Natural killer cell (primary cell): ENCODE measurements around the gene CREBBP. TPM values are rescaled to one million over a fixed set of nuclear protein-coding genes. Genes with fewer than 3 reads are reported as not detected.

Experiments
- ATAC-seq, 3 donors: fragments of 150-1000 bp in 2 of 3; fragments of 200-7000 bp in 1 of 3; cut with Tn5 transposase; 1 replicate in 1 of 3; 2 replicates in 2 of 3; pipeline ENCODE4 v1.10.0; 2021; ENCODE audit warnings: mild to moderate bottlenecking in 2 of 3, moderate library complexity in 2 of 3
- DNase-seq, 2 donors: peaks; one replicate each; pipeline versions ENCODE4 v3.0.0 to v3.0.0-alpha.2; 2013 to 2021; ENCODE audit warnings: mixed read lengths in 1 of 2
- H3K27ac ChIP-seq: one replicate; pipeline ENCODE4 v1.5.1; 2013; ENCODE audit warnings: mild to moderate bottlenecking, low read length
- H3K27me3 ChIP-seq: one replicate; pipeline ENCODE4 v1.6.1; 2013; ENCODE audit warnings: low read length; ENCODE audit not compliant: control insufficient read depth, insufficient read depth
- H3K36me3 ChIP-seq: one replicate; pipeline ENCODE4 v1.6.1; 2013; ENCODE audit warnings: low read length; ENCODE audit not compliant: control insufficient read depth, insufficient read depth
- H3K4me1 ChIP-seq: one replicate; pipeline ENCODE4 v1.6.1; 2013; ENCODE audit warnings: low read length; ENCODE audit not compliant: control insufficient read depth, insufficient read depth
- H3K4me3 ChIP-seq: one replicate; pipeline ENCODE4 v1.5.1; 2013; ENCODE audit warnings: low read length
- H3K9me3 ChIP-seq: one replicate; pipeline ENCODE4 v1.6.1; 2013; ENCODE audit warnings: low read length; ENCODE audit not compliant: control insufficient read depth, insufficient read depth
- H3K27ac Mint-ChIP-seq, 2 donors: one replicate each; pipeline ENCODE4 v1.8.0; 2022; ENCODE audit warnings: mild to moderate bottlenecking in 2 of 2, mixed read lengths in 2 of 2, moderate library complexity in 1 of 2
- H3K27me3 Mint-ChIP-seq, 2 donors: one replicate each; pipeline ENCODE4 v1.8.0; 2022; ENCODE audit warnings: low read depth in 2 of 2, mixed read lengths in 2 of 2
- H3K36me3 Mint-ChIP-seq: one replicate; pipeline ENCODE4 v1.8.0; 2022; ENCODE audit warnings: mixed read lengths
- H3K4me1 Mint-ChIP-seq, 2 donors: one replicate each; pipeline ENCODE4 v1.8.0; 2022; ENCODE audit warnings: mixed read lengths in 2 of 2
- H3K4me3 Mint-ChIP-seq: one replicate; pipeline ENCODE4 v1.8.0; 2022; ENCODE audit warnings: mild to moderate bottlenecking, moderate library complexity, mixed read lengths
- H3K9me3 Mint-ChIP-seq, 2 donors: one replicate each; pipeline ENCODE4 v1.8.0; 2022; ENCODE audit warnings: mixed read lengths in 2 of 2
- WGBS: methylation state at CpG from one replicate; pipeline ENCODE4 v1.1.7; 2013; ENCODE audit warnings: missing lambda C conversion rate; ENCODE audit not compliant: insufficient coverage; 5-methylcytosine and 5-hydroxymethylcytosine counted together
- intact Hi-C: fragments of 100-400 bp; cut with micrococcal nuclease; formaldehyde crosslinking; loops from one replicate; pipeline ENCODE4 v1.14.2; 2022
- total RNA-seq, 4 donors: library from RNA; stranded (reverse); fragments of 120-200 nt in 1 of 4; gene quantifications; one replicate each; pipeline versions ENCODE4 v1.2.3 to v1.2.4, GENCODE V29; 2013 to 2022
- TF ChIP-seq, protein P1 (sequence below): fragments of 200-600 bp; IDR thresholded peaks from one replicate; pipeline ENCODE4 v1.8.0; 2022; ENCODE audit warnings: antibody characterized with exemption

Gene CREBBP
- total RNA-seq, 3 donors from 2014 or later (not counting 1 experiment from before 2014, with no cell fraction given), result 197 to 234 (median 224) TPM

DNA sequence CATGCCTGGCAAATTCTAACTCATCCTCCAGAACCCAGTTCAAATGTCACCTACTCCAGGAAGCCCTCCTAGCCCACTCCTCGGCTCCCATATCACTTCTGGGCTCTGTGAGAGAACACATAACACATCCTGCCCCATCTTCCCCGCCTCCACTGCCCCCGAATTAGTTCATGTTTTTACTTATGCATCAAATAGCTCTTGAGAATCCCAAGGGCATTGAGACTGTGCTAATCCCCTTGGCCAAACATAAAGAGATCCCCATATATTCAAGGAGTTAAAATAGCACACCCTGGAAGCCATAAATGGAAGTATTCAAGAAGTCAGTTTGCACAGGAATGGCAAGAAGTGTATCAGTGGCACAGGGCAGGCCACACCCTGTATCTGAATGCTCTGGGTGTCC, 2.0 kb upstream of the CREBBP start:
- peaks cover 3% of the 10 kb centered on the region for H3K27me3 ChIP-seq
- TF ChIP-seq, protein P1, sequence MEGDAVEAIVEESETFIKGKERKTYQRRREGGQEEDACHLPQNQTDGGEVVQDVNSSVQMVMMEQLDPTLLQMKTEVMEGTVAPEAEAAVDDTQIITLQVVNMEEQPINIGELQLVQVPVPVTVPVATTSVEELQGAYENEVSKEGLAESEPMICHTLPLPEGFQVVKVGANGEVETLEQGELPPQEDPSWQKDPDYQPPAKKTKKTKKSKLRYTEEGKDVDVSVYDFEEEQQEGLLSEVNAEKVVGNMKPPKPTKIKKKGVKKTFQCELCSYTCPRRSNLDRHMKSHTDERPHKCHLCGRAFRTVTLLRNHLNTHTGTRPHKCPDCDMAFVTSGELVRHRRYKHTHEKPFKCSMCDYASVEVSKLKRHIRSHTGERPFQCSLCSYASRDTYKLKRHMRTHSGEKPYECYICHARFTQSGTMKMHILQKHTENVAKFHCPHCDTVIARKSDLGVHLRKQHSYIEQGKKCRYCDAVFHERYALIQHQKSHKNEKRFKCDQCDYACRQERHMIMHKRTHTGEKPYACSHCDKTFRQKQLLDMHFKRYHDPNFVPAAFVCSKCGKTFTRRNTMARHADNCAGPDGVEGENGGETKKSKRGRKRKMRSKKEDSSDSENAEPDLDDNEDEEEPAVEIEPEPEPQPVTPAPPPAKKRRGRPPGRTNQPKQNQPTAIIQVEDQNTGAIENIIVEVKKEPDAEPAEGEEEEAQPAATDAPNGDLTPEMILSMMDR, result no peak
- DNase-seq, result no peak
- intact Hi-C loops, result no loop called here
- H3K36me3 ChIP-seq, result no peaks in the 10 kb centered on the region
- ATAC-seq, result no peak
- 93% methylated on average over 3 of the region's 3 CpGs for WGBS
- Mint-ChIP-seq H3K36me3 (peaks cover 10% of the 10 kb centered on the region), H3K27me3 (peaks cover 14 to 21% of the 10 kb centered on the region in 2 donors), H3K9me3 (no peaks in the 10 kb centered on the region), H3K4me1 (peaks cover 24 to 25% of the 10 kb centered on the region in 2 donors), H3K4me3 (peak overlapping the region; percentile 70), H3K27ac (peak overlapping the region; percentile 50 to 82)
- peaks cover 20% of the 10 kb centered on the region for H3K4me1 ChIP-seq
- no peak overlapping the region for H3K4me3 ChIP-seq
- H3K27ac ChIP-seq, result no peak overlapping the region
- H3K9me3 ChIP-seq, result no peaks in the 10 kb centered on the region

DNA sequence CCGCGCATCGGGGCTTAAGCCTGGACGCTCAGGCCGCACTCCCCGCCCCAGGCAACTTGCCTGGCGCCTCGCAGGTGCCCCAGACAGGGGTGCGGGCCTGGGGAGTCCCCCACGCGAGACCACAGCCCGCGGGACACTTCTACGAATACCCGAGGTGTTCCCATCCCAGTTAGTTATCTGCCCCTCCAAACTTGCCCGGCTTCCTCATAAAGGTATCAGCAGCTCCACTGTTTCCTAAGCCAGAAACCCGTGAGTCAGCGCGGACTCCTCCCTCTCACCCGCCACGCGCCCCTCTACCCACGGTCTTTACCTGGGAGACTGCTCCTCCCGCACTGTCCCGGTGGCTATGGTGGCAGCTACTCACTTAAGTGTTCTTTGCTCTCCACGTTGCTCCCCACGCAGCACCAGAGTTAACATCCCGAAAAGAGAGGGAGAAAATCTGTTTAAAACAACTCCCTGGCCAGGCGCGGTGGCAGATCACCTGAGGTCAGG, 1.0 kb upstream of the CREBBP start:
- Mint-ChIP-seq H3K27me3 (peaks cover 11 to 21% of the 10 kb centered on the region in 2 donors), H3K36me3 (peaks cover 10% of the 10 kb centered on the region), H3K9me3 (no peaks in the 10 kb centered on the region), H3K27ac (peak overlapping the region; percentile 50 to 82), H3K4me1 (peaks cover 34 to 35% of the 10 kb centered on the region in 2 donors), H3K4me3 (peak overlapping the region; percentile 70)
- ATAC-seq (no peak), DNase-seq (peak in 1 of 2 donors; percentile 31)
- H3K4me1 ChIP-seq, result peaks cover 30% of the 10 kb centered on the region
- no peaks in the 10 kb centered on the region for H3K36me3 ChIP-seq
- H3K9me3 ChIP-seq, result no peaks in the 10 kb centered on the region
- WGBS, result 65% methylated on average over 30 of the region's 30 CpGs
- intact Hi-C loops, result no loop called here
- H3K27ac ChIP-seq, result no peak overlapping the region
- peaks cover 3% of the 10 kb centered on the region for H3K27me3 ChIP-seq
- TF ChIP-seq, protein P1, result no peak
- H3K4me3 ChIP-seq, result no peak overlapping the region

DNA sequence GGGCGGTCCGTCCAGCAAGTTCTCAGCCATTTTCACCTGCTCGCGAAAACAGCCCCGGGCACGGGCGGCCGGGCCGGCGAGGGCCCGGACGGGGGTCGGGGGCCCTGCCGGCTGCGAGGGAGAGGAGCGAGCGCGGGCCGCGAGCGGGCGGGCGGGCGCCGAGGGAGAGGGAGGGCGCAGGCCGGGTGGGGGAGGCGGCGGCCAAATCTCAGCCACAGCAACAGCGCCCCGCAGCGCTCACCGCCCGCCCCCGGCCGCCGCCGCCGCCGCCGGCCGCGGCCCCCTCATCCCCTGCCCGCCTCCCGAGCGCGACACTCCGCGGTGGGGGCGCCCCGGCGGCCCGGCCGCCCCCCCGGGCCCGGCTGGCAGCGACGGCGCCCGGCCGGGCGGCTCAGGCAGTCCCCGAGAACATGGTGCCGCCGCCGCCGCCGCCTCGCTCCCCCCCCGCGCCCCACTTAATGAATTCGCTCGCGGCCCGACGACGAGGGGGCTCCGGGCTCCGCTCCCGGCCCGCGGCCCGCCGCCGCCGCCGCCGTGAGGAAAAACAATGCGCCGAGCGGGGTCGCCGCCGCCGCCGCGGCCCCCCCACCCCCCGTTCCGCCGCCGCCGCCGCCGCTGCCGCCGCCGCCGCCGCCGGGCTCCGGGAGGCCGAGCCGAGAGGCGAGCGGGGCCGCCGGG, 487 bp downstream of the CREBBP start:
- no peaks in the 10 kb centered on the region for H3K9me3 ChIP-seq
- TF ChIP-seq, protein P1, result no peak
- ATAC-seq, result peak; percentile 67 to 78 (median 70)
- intact Hi-C loops, result loop anchor here (2.0 to 5.0 kb wide), 3 partner anchors 63 to 268 kb away; partner anchors contain the start of gene SLX4
- peaks cover 43% of the 10 kb centered on the region for H3K4me1 ChIP-seq
- Mint-ChIP-seq H3K27me3 (peaks cover 11 to 21% of the 10 kb centered on the region in 2 donors), H3K36me3 (peaks cover 10% of the 10 kb centered on the region), H3K27ac (peak overlapping the region in 1 of 2 donors; percentile 83), H3K9me3 (no peaks in the 10 kb centered on the region), H3K4me1 (peaks cover 48 to 49% of the 10 kb centered on the region in 2 donors), H3K4me3 (peak overlapping the region; percentile 94)
- WGBS, result under 1% methylated on average over 117 of the region's 117 CpGs
- H3K4me3 ChIP-seq, result peak overlapping the region; percentile 57
- no peaks in the 10 kb centered on the region for H3K36me3 ChIP-seq
- no peak overlapping the region for H3K27ac ChIP-seq
- peaks cover 3% of the 10 kb centered on the region for H3K27me3 ChIP-seq
- peak; percentile 78 to 85 for DNase-seq
